K562 (cell line): ENCODE measurements around the gene SLC29A3. TPM values are rescaled to one million over a fixed set of nuclear protein-coding genes. Genes with fewer than 3 reads are reported as not detected.

ENCODE experiments used
- ATAC-seq: fragments of 200-7000 bp; cut with Tn5 transposase; 3 replicates; pipeline ENCODE4 v1.9.1; 2020; ENCODE audit warnings: moderate library complexity
- BruUV-seq: library from RNA; stranded (reverse); fragments of 400-500 nt; replicated peaks from 2 replicates; lab custom pipeline; 2021; lab: Mats Ljungman, UMichigan
- CTCF ChIA-PET: fragments of 300-600 bp; formaldehyde crosslinking; extraction: SDS; loops from one replicate; lab custom pipeline; 2021; ENCODE audit warnings: low intra/inter-chr PET ratio; lab: Yijun Ruan, JAX
- POLR2A ChIA-PET: fragments of 300-600, 350-650 bp; sonication (Branson Sonifier 250); formaldehyde crosslinking; extraction: SDS; loops from one replicate; lab custom pipeline; 2021; ENCODE audit warnings: antibody characterized with exemption, inconsistent platforms; lab: Yijun Ruan, JAX
- DNase-seq, 4 experiments: peaks; one replicate each; pipeline versions ENCODE4 v3.0.0 to v3.0.0-alpha.2; 2011 to 2018; ENCODE audit warnings: low spot score in 3 of 4, mixed read lengths in 3 of 4; ENCODE audit errors: extremely low read depth in 1 of 4
- FAIRE-seq: peaks from 2 replicates; lab custom pipeline; 2011; peaks lifted over from hg19 to GRCh38; lab: Jason Lieb, UNC
- H2AFZ ChIP-seq: 2 replicates; pipeline ENCODE4 v1.6.0; 2011; ENCODE audit warnings: low read depth, low read length, control low read depth, inconsistent platforms
- H3K27ac ChIP-seq: fragments of 200-600 bp; 3 replicates; pipeline ENCODE4 v1.8.0; 2011; ENCODE audit warnings: low read depth, mild to moderate bottlenecking, control low read depth, inconsistent platforms, low read length, moderate library complexity, mixed read lengths; ENCODE audit errors: extremely low read depth
- H3K27me3 ChIP-seq, 2 experiments: fragments of 300-600 bp in 1 of 2; 2 replicates in 1 of 2; 3 replicates in 1 of 2; pipeline versions ENCODE4 v1.6.0 to v1.8.0; 2011; ENCODE audit warnings: inconsistent platforms in 2 of 2, low read length in 2 of 2, mild to moderate bottlenecking in 1 of 2, mixed read lengths in 1 of 2, moderate library complexity in 1 of 2; ENCODE audit not compliant: control insufficient read depth in 2 of 2, insufficient read depth in 2 of 2
- H3K36me3 ChIP-seq: fragments of 300-600 bp; 3 replicates; pipeline ENCODE4 v1.8.0; 2011; ENCODE audit warnings: mild to moderate bottlenecking, low read length, inconsistent platforms; ENCODE audit not compliant: control insufficient read depth, insufficient read depth
- H3K4me1 ChIP-seq, 2 experiments: fragments of 200-600 bp in 1 of 2; replicated peaks in 1 of 2; 2 replicates in 1 of 2; 3 replicates in 1 of 2; pipeline versions ENCODE4 v1.5.1 to v1.8.0; 2011; ENCODE audit warnings: inconsistent platforms in 2 of 2, low read length in 2 of 2, mild to moderate bottlenecking in 1 of 2, mixed read lengths in 1 of 2, moderate library complexity in 1 of 2; ENCODE audit not compliant: control insufficient read depth in 2 of 2, insufficient read depth in 2 of 2
- H3K4me2 ChIP-seq: 2 replicates; pipeline ENCODE4 v1.6.1; 2011; ENCODE audit warnings: low read length, control low read depth, inconsistent platforms, mixed read lengths; ENCODE audit not compliant: insufficient read depth
- H3K4me3 ChIP-seq: fragments of 200-600 bp; sonication (generic), shearing (Covaris generic); 2 replicates; pipeline ENCODE4 v1.5.1; 2016; ENCODE audit warnings: control low read depth, inconsistent platforms
- H3K79me2 ChIP-seq: fragments of 200-600 bp; 3 replicates; pipeline ENCODE4 v1.8.0; 2011; ENCODE audit warnings: low read length, inconsistent platforms; ENCODE audit not compliant: control insufficient read depth, insufficient read depth
- H3K9ac ChIP-seq, 2 experiments: 2 replicates each; pipeline versions ENCODE4 v1.6.0 to v1.6.1; 2011; ENCODE audit warnings: low read depth in 2 of 2, low read length in 2 of 2, control low read depth in 1 of 2, inconsistent platforms in 1 of 2, mild to moderate bottlenecking in 1 of 2, mixed read lengths in 1 of 2; ENCODE audit not compliant: insufficient read depth in 1 of 2
- H3K9me1 ChIP-seq: one replicate; pipeline ENCODE4 v1.6.0; 2011; ENCODE audit warnings: inconsistent platforms, mild to moderate bottlenecking, low read length, moderate library complexity; ENCODE audit not compliant: control insufficient read depth, insufficient read depth
- H3K9me3 ChIP-seq: replicated peaks from 2 replicates; pipeline ENCODE4 v1.5.1; 2011; ENCODE audit warnings: low read depth, low read length, inconsistent platforms; ENCODE audit not compliant: control insufficient read depth, insufficient read depth
- H4K20me1 ChIP-seq: replicated peaks from 2 replicates; pipeline ENCODE4 v1.6.1; 2011; ENCODE audit warnings: low read length, inconsistent platforms, mixed read lengths; ENCODE audit not compliant: control insufficient read depth, insufficient read depth
- CAMTA2 ChIP-seq: fragments of 250-450 bp; sonication (Bioruptor Pico); conservative IDR thresholded peaks from 2 replicates; pipeline ENCODE4 v1.5.1; 2022
- GABPB1 ChIP-seq: sonication (generic); formaldehyde crosslinking; IDR thresholded peaks from 2 replicates; pipeline ENCODE4 v1.8.0; 2022; ENCODE audit warnings: mild to moderate bottlenecking, missing genetic modification reagents
- RAD21 ChIP-seq, 2 experiments: fragments of 250-450 bp in 1 of 2; fragments of 450-650 bp in 1 of 2; sonication (Bioruptor Pico) in 1 of 2; formaldehyde crosslinking in 1 of 2; IDR thresholded peaks in 1 of 2; conservative IDR thresholded peaks in 1 of 2; 2 replicates each; pipeline versions ENCODE4 v1.4.0 to v1.8.0; 2020 to 2022; ENCODE audit warnings: mild to moderate bottlenecking in 2 of 2, moderate library complexity in 1 of 2
- SMARCB1 ChIP-seq: IDR thresholded peaks from 2 replicates; pipeline ENCODE4 v1.6.1; 2011; ENCODE audit warnings: improper control_type of control experiment, low read depth; ENCODE audit not compliant: insufficient read length
- WGBS: fragments of 100-300 bp; shearing (Covaris generic); methylation state at CpG from one replicate; pipeline ENCODE4 v1.1.6; 2016; ENCODE audit warnings: low coverage, mixed read lengths; ENCODE audit not compliant: insufficient coverage; ENCODE audit errors: missing lambda C conversion rate; 5-methylcytosine and 5-hydroxymethylcytosine counted together
- in situ Hi-C: fragments of 300-500 bp; cut with MboI; formaldehyde crosslinking; loops from 4 replicates; pipeline ENCODE4 v1.15.0; 2018; ENCODE audit warnings: inconsistent platforms, mixed read lengths
- intact Hi-C: fragments of 100-400 bp; cut with micrococcal nuclease; formaldehyde crosslinking; loops from 2 replicates; pipeline ENCODE4 v1.14.2; 2022
- polyA plus RNA-seq, 8 experiments: library from polyadenylated mRNA; depleted of rRNA in 4 of 8; stranded (reverse) in 5 of 8; unstranded in 3 of 8; fragments of >200 nt; fragmentation: Nextera tagmentation in 2 of 8; fragmentation: Illumina TruSeq in 1 of 8; extraction: Ambion mirVana in 2 of 8; extraction: Trizol in 1 of 8; gene quantifications; 2 replicates each; pipeline versions ENCODE4 v1.2.1 to v1.2.3, GENCODE V29; 2011 to 2014; ENCODE audit warnings: inconsistent platforms in 1 of 8, missing spikeins in 1 of 8
- total RNA-seq, 7 experiments: library from RNA; depleted of rRNA in 6 of 7; stranded (reverse); fragments of >200 nt in 6 of 7; fragmentation: Illumina TruSeq in 2 of 7; extraction: Trizol in 2 of 7; gene quantifications; 2 replicates each; pipeline versions ENCODE4 v1.2.1 to v1.2.3, GENCODE V29; 2011 to 2021; ENCODE audit warnings: low replicate concordance in 1 of 7
- TF ChIP-seq, protein P1 (sequence below), 3 experiments: IDR thresholded peaks in 2 of 3; conservative IDR thresholded peaks in 1 of 3; 2 replicates each; pipeline ENCODE4 v1.5.1; 2011 to 2012; ENCODE audit warnings: low read length in 3 of 3, mild to moderate bottlenecking in 3 of 3, control low read depth in 2 of 3, improper control_type of control experiment in 1 of 3, inconsistent platforms in 1 of 3, low read depth in 1 of 3, mixed read lengths in 1 of 3, moderate library complexity in 1 of 3; ENCODE audit not compliant: insufficient read depth in 2 of 3

Gene SLC29A3
- total and polyA plus RNA-seq, 9 of the 15 experiments (the other 6 are each of a cell fraction or from before 2014, with no cell fraction given): 2.1 to 10.7 (median 4.6) TPM

GRCh38 chr10:71379118-71379766, 60.2 kb downstream of the SLC29A3 start:
- Histone ChIP-seq H3K36me3 (no peaks in the 10 kb centered on the region), H3K4me3 (no peak overlapping the region), H4K20me1 (no peaks in the 10 kb centered on the region), H3K27ac (no peak overlapping the region), H3K9me3 (no peaks in the 10 kb centered on the region), H3K4me2 (peak overlapping the region; percentile 14; the same call in 1 of the 2 replicates)
- no TSS peak for BruUV-seq
- intact Hi-C loops: no loop called here
- in situ Hi-C loops: no loop called here
- TF ChIP-seq RAD21 (CRISPR knock-in tag; conservative IDR thresholded peaks at IDR 0.05 in 1 of 2, IDR thresholded peaks at IDR 0.05 in 1 of 2) (0 out of 4 replicates have a peak, but pooled peaks of 1 of the 2 experiments have one; percentile 5), CAMTA2 (no peak), SMARCB1 (no peak)
- TF ChIP-seq, all 486 proteins: peak for 1
- Histone ChIP-seq H3K79me2 (no peaks in the 10 kb centered on the region), H3K27me3 (peaks cover 6 to 7% of the 10 kb centered on the region in 2 experiments; a peak in 4 of 5 replicates), H3K9ac (no peak overlapping the region), H3K4me1 (peaks cover 9 to 19% of the 10 kb centered on the region in 2 experiments), H3K9me1 (no peaks in the 10 kb centered on the region), H2AFZ (peak overlapping the region; percentile 81)
- no peak for ATAC-seq
- ChIA-PET POLR2A (interaction anchor here (0.6 to 2.2 kb wide), 3 partner anchors 11 to 361 kb away, joined by 3 to 6 read pairs (median 3); no protein-coding TSS in a partner anchor), CTCF (no interaction called here)
- 56% methylated on average over 3 of the region's 3 CpGs for WGBS
- FAIRE-seq: no peak
- DNase-seq: no peak

GRCh38 chr10:71380841-71381240, 61.8 kb downstream of the SLC29A3 start:
- no peak for FAIRE-seq

More at GRCh38 chr10:71380841-71381240, 61.8 kb downstream of the SLC29A3 start:
- Histone ChIP-seq H3K36me3 (no peaks in the 10 kb centered on the region), H3K4me2 (no peak overlapping the region), H3K4me1 (peaks cover 11 to 19% of the 10 kb centered on the region in 2 experiments), H3K9me1 (no peaks in the 10 kb centered on the region), H3K27me3 (no peaks in the 10 kb centered on the region), H3K79me2 (no peaks in the 10 kb centered on the region), H3K9ac (no peak overlapping the region), H4K20me1 (no peaks in the 10 kb centered on the region), H2AFZ (no peak overlapping the region), H3K9me3 (no peaks in the 10 kb centered on the region), H3K4me3 (no peak overlapping the region), H3K27ac (no peak overlapping the region)
- ATAC-seq (no peak), DNase-seq (no peak)
- CTCF ChIA-PET: no interaction called here
- intact Hi-C loops: loop anchor here (5.0 kb wide), 2 partner anchors 316 to 516 kb away; no protein-coding TSS in a partner anchor
- POLR2A ChIA-PET: interaction anchor here (1.5 kb wide), 1 partner anchor 14 kb away, joined by 3 read pairs; no protein-coding TSS in a partner anchor
- WGBS: 5% methylated on average over 1 of the region's 1 CpG
- no TSS peak for BruUV-seq
- in situ Hi-C loops: loop anchor here (10.0 kb wide), 2 partner anchors 324 to 434 kb away; no protein-coding TSS in a partner anchor
- no peak for TF ChIP-seq GABPB1 (CRISPR knock-in tag)
- TF ChIP-seq, protein P1, sequence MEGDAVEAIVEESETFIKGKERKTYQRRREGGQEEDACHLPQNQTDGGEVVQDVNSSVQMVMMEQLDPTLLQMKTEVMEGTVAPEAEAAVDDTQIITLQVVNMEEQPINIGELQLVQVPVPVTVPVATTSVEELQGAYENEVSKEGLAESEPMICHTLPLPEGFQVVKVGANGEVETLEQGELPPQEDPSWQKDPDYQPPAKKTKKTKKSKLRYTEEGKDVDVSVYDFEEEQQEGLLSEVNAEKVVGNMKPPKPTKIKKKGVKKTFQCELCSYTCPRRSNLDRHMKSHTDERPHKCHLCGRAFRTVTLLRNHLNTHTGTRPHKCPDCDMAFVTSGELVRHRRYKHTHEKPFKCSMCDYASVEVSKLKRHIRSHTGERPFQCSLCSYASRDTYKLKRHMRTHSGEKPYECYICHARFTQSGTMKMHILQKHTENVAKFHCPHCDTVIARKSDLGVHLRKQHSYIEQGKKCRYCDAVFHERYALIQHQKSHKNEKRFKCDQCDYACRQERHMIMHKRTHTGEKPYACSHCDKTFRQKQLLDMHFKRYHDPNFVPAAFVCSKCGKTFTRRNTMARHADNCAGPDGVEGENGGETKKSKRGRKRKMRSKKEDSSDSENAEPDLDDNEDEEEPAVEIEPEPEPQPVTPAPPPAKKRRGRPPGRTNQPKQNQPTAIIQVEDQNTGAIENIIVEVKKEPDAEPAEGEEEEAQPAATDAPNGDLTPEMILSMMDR (IDR thresholded peaks at IDR 0.05 in 2 of 3, conservative IDR thresholded peaks at IDR 0.05 in 1 of 3; ENCODE audit: insufficient read depth in 2 of 3, low read depth in 1 of 3, low read length in 3 of 3): peak in 1 of 3 experiments; percentile 15; a peak in 1 of 6 replicates
